GM12865 (cell line): ENCODE results near the gene IER3IP1.

Experiments
- DNase-seq: peaks from one replicate; pipeline ENCODE4 v3.0.0; 2010; ENCODE audit warnings: low read depth
- H3K4me3 ChIP-seq: 2 replicates; pipeline ENCODE4 v1.5.1; 2011; ENCODE audit warnings: mild to moderate bottlenecking, low read depth, low read length, control low read depth
- TF ChIP-seq, protein P1 (sequence below): IDR thresholded peaks from 2 replicates; pipeline ENCODE4 v1.5.1; 2011; ENCODE audit warnings: low read length, control low read depth, low read depth, inconsistent platforms; ENCODE audit not compliant: insufficient read depth; ENCODE audit errors: missing control alignments

Gene IER3IP1

DNA sequence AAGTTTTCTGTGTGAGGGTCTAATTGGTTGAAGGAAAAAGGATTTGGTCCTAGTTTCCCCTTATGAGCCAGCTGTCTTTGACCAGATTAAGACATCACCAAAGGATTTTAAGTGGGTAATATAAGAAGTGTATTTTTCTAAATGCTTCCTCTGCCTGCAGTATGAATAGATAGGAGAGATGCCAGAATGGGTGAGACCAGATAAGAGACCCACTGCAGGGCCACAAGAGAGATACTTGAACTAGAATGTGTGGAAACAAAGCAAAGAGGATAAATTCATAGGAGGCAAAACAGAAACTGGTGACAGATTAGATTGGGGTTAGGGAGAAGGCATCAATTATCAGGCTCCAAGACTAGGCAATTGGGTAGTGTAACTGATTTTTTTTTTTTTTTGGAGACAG lies 24.7 kb downstream of the IER3IP1 start:
- peak overlapping the region; percentile 97; the same call in 1 of the 2 replicates for H3K4me3 ChIP-seq

DNA sequence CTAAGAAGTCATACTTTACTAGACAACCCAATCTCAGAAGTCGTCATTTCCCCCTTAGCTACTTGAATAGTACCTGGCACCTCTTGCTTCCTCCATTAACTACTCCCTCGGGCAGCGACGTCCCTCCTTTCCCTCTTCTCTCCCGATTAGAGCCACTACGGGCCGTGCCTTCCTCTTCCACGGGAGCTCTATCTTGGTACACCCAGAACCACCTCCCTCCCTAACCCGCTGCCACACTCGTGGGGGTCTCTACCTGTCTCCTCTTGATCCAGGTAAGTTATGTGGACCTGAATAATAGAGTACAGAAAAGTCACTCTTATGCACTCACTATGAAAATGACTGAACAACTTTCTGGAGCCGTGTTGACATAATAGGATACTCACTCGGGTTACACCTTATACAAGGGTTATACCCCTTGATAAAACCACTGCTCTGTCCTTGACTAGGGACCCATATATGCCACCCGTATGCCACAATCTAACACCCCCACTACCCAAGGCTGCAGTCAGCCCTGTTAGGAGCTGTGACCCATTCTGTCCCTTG lies 25.3 kb downstream of the IER3IP1 start:
- TF ChIP-seq, protein P1, sequence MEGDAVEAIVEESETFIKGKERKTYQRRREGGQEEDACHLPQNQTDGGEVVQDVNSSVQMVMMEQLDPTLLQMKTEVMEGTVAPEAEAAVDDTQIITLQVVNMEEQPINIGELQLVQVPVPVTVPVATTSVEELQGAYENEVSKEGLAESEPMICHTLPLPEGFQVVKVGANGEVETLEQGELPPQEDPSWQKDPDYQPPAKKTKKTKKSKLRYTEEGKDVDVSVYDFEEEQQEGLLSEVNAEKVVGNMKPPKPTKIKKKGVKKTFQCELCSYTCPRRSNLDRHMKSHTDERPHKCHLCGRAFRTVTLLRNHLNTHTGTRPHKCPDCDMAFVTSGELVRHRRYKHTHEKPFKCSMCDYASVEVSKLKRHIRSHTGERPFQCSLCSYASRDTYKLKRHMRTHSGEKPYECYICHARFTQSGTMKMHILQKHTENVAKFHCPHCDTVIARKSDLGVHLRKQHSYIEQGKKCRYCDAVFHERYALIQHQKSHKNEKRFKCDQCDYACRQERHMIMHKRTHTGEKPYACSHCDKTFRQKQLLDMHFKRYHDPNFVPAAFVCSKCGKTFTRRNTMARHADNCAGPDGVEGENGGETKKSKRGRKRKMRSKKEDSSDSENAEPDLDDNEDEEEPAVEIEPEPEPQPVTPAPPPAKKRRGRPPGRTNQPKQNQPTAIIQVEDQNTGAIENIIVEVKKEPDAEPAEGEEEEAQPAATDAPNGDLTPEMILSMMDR = no peak
- H3K4me3 ChIP-seq = peak overlapping the region; percentile 97
- no peak for DNase-seq

More for the DNA sequence above, 24.7 kb downstream of the IER3IP1 start:
- TF ChIP-seq, protein P1 = no peak
- no peak for DNase-seq

DNA sequence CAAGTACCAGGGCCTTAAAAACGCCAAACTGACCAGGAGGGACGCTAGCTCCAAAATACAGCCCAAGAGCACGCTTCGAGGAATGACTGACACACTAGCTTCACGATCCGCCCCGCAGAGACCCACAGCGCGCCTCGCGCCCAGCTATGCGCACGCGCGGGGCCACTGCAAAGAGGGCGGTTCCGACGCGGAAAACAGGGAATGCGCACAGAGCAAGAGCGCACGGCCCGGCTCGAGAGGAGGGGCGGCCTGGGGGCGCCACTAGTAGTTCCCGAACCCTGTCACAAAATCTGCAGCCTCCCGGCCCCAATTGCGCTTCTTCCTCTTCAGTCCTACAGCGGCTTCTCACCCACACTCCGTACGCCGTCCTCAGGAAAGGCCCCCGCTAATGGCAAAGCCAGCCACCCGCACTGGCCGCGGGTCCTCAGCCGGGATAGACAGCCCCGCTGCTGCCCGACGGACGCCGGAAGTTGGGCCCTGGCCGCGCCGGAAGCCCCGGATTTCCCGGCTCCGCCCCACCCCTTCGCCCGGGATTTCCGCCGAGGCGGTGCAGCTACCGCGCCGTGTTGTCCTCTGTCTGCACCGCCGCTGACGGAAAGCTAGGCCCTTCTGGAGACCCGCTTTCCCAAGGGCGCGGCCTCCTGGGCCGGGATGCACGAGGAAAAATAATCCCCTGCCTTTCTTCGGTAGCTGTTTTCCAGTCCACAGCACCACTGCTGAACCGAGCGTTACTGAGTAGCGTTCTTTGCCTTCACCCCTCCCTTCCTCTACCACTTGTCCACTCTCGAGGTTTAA lies 25.9 kb downstream of the IER3IP1 start, which contains the start of gene HDHD2:
HDHD2 (minus strand) TSS at position 472 of the 795 bp plus-strand sequence. CDS start 14,061 bp downstream, outside the sequence.
- H3K4me3 ChIP-seq = peak within 1 kb of the TSS; percentile 97
- DNase-seq = peak; percentile 86
- TF ChIP-seq, protein P1 = no peak

DNA sequence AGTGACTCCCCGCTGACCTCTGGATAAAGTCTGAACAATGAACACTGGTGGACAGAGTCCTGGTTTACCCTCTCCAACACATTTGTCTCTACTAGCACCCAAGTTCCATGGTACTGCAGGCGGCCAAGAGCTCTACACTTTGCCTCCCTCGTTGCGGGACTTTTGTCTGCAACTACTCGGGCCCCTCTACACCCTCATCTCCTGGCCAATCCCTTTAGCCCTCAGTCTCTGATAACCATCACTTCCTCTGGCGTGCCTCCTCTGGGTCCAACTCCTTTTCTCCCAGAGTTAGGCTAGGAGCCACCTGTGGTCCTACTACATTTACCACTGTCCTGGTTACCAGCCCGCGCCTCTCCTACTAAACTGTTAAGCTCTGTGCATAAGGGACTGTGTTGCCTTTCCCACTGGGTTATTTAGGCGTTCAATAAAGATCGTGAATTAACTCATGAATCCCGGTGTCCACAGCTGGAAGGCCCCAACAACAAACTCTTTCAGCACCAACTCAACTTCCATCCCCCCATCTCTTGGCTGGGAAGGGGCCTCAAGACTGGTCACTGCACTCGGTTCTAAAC lies 26.6 kb downstream of the IER3IP1 start:
- H3K4me3 ChIP-seq = peak overlapping the region; percentile 97
- DNase-seq = no peak
- TF ChIP-seq, protein P1 = no peak

DNA sequence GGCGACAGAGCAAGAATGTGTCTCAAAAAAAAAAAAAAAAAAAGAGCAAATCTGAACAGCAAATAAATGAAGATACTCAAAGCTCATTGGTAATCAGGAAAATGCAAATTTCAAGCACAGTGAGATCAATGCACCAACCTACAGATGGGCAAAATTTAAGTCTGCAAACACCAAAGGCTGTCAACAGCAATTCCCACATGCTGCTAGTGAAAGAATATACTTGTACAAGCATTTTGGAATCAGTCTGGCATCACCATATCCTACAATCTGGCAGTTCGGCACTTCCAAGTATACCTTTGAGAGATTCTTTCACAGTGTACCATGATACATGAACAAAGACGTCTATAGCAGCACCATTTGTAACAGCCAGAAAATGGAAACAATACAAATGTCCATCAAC lies 30.0 kb downstream of the IER3IP1 start:
- TF ChIP-seq, protein P1 = no peak
- no peak overlapping the region for H3K4me3 ChIP-seq
- DNase-seq = no peak

DNA sequence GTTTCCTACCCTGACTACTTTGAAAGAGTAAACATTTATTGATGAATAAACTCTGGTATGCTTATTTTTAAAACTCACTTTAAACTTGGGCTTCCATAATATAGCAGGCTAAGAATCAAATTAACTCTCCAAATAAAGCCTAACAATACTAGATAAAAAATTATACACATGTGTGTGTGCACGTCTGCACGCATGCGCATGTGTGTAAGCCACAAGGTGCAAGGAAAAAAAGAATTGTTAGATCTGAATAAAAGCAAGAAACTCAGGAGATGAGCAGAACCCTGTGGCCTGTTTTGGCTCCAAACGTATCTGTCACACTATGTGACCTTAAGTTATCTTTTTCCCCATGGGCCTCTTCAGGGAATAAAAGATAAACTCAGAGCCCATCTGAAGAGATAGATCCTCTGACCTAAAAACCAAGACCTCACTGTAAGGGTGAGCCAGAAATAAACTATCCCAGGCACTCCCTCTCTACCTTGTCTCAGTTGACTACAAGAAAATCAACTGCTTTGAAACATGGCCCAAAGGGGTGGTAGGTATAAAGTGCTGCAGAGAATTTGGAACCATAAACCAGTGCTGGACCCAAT lies 32.2 kb downstream of the IER3IP1 start:
- no peak for DNase-seq
- TF ChIP-seq, protein P1 = no peak
- no peak overlapping the region for H3K4me3 ChIP-seq
